Esophagus squamous epithelium (tissue), 5 donors: ENCODE results near the gene MUCL3. TPM values are rescaled to one million over a fixed set of nuclear protein-coding genes. Genes with fewer than 3 reads are reported as not detected.
"Not testable (repeated sequence)": the region's sequence is repeated elsewhere in the genome, so short reads cannot be mapped to it uniquely, and the experiment has no call there.

Source experiments
- DNase-seq: peaks from one replicate; lab custom pipeline; 2025; lab: John Stamatoyannopoulos, UW
- H3K27ac ChIP-seq, 4 donors: fragments of 200-600 bp; sonication (generic); one replicate each; pipeline ENCODE4 v1.5.1; 2016 to 2019; ENCODE audit warnings: mild to moderate bottlenecking in 1 of 4
- H3K27me3 ChIP-seq, 4 donors: fragments of 200-600 bp; sonication (generic); 1 replicate in 3 of 4; 2 replicates in 1 of 4; pipeline versions ENCODE4 v1.5.1 to v1.6.0; 2017 to 2021; ENCODE audit warnings: antibody characterized with exemption in 1 of 4
- H3K36me3 ChIP-seq, 3 donors: fragments of 200-600 bp; sonication (generic); one replicate each; pipeline ENCODE4 v1.5.1; 2016 to 2019
- H3K4me1 ChIP-seq, 3 donors: fragments of 200-600 bp; sonication (generic); one replicate each; pipeline ENCODE4 v1.5.1; 2017 to 2019
- H3K4me3 ChIP-seq, 4 donors: fragments of 200-600 bp; sonication (generic); 1 replicate in 3 of 4; 2 replicates in 1 of 4; pipeline ENCODE4 v1.5.1; 2016 to 2019; ENCODE audit warnings: mild to moderate bottlenecking in 2 of 4, moderate library complexity in 1 of 4
- H3K9me3 ChIP-seq, 3 donors: fragments of 200-600 bp; sonication (generic); one replicate each; pipeline ENCODE4 v1.5.1; 2016 to 2019
- CTCF ChIP-seq, 6 experiments: fragments of 450-650 bp in 4 of 6; fragments of 200-600 bp in 2 of 6; sonication (generic) in 2 of 6; IDR thresholded peaks; one replicate each; pipeline ENCODE4 v1.5.1; 2016 to 2019; ENCODE audit warnings: antibody characterized with exemption in 6 of 6, mild to moderate bottlenecking in 4 of 6, moderate library complexity in 4 of 6
- POLR2A ChIP-seq, 4 donors: fragments of 450-650 bp; IDR thresholded peaks; one replicate each; pipeline ENCODE4 v1.6.1; 2017; ENCODE audit warnings: antibody characterized with exemption in 4 of 4, mild to moderate bottlenecking in 4 of 4, moderate library complexity in 3 of 4
- WGBS, 2 donors: methylation state at CpG; one replicate each; pipeline ENCODE4 v1.1.5; 2018; 5-methylcytosine and 5-hydroxymethylcytosine counted together
- intact Hi-C: fragments of 100-400 bp; cut with DNase I; formaldehyde crosslinking; loops from one replicate; pipeline ENCODE4 v1.15.0; 2022
- total RNA-seq, 4 donors: library from RNA; depleted of rRNA; stranded (reverse); fragments of >200 nt; gene quantifications; one replicate each; pipeline ENCODE4 v1.1.0, GENCODE V29; 2016
- donor health status: DM: yes; HTN: yes; CAD: no.

MUCL3 gene
- total RNA-seq, 4 donors from 2014 or later = 0.21 to 8.3 (median 2.4) TPM

GRCh38 chr6:30915591-30915946 lies 25.2 kb upstream of the MUCL3 start:
- Histone ChIP-seq H3K9me3 (no peaks in the 10 kb centered on the region), H3K36me3 (peaks cover 6 to 69% (median 19%) of the 10 kb centered on the region in 3 donors), H3K4me1 (peaks cover 15 to 47% (median 25%) of the 10 kb centered on the region in 3 donors), H3K27ac (peak overlapping the region; percentile 5 to 97 (median 92)), H3K4me3 (peak overlapping the region in 2 of 4 donors; percentile 60 to 63), H3K27me3 (no peaks in the 10 kb centered on the region)
- 0 to 20% methylated on average over 1 of the region's 5 CpGs for WGBS, 2 donors
- DNase-seq = no peak
- TF ChIP-seq CTCF (IDR thresholded peaks at IDR 0.05) = peak; percentile 51 to 76 (median 60)
- no peak for TF ChIP-seq POLR2A (IDR thresholded peaks at IDR 0.05)
- intact Hi-C loops = loop anchor here (2.0 kb wide), 1 partner anchor 153 kb away; no protein-coding TSS in a partner anchor

- DNase-seq = no peak
- WGBS, 2 donors = 84 to 93% methylated on average over 4 to 7 of the region's 7 CpGs
- Histone ChIP-seq H3K4me1 (peaks cover 15 to 47% (median 25%) of the 10 kb centered on the region in 3 donors), H3K27me3 (no peaks in the 10 kb centered on the region), H3K9me3 (no peaks in the 10 kb centered on the region), H3K36me3 (peaks cover 16 to 69% (median 20%) of the 10 kb centered on the region in 3 donors), H3K4me3 (no peak overlapping the region), H3K27ac (peak overlapping the region in 2 of 4 donors; percentile 50 to 97)
- intact Hi-C loops = no loop called here
- TF ChIP-seq CTCF (IDR thresholded peaks at IDR 0.05) = no peak
- TF ChIP-seq POLR2A (IDR thresholded peaks at IDR 0.05) = no peak
Measured at GRCh38 chr6:30917041-30917440, 23.7 kb upstream of the MUCL3 start.

GRCh38 chr6:30917487-30917886 lies 23.3 kb upstream of the MUCL3 start:
- 88 to 95% methylated on average over 8 of the region's 8 CpGs for WGBS, 2 donors
- Histone ChIP-seq H3K36me3 (peaks cover 16 to 69% (median 25%) of the 10 kb centered on the region in 3 donors), H3K27me3 (no peaks in the 10 kb centered on the region), H3K27ac (peak overlapping the region in 2 of 4 donors; percentile 50 to 97), H3K4me1 (peaks cover 15 to 47% (median 25%) of the 10 kb centered on the region in 3 donors), H3K9me3 (no peaks in the 10 kb centered on the region), H3K4me3 (no peak overlapping the region)
- intact Hi-C loops = no loop called here
- no peak for DNase-seq
- TF ChIP-seq POLR2A (IDR thresholded peaks at IDR 0.05) (no peak), CTCF (IDR thresholded peaks at IDR 0.05) (no peak)

- TF ChIP-seq CTCF (IDR thresholded peaks at IDR 0.05) (no peak), POLR2A (IDR thresholded peaks at IDR 0.05) (no peak)
- Histone ChIP-seq H3K9me3 (no peaks in the 10 kb centered on the region), H3K4me3 (no peak overlapping the region), H3K36me3 (peaks cover 20 to 72% (median 33%) of the 10 kb centered on the region in 3 donors), H3K4me1 (peaks cover 8 to 36% (median 18%) of the 10 kb centered on the region in 3 donors), H3K27me3 (no peaks in the 10 kb centered on the region), H3K27ac (no peak overlapping the region)
- intact Hi-C loops = no loop called here
- no peak for DNase-seq
- WGBS, 2 donors = 92 to 94% methylated on average over 7 to 8 of the region's 8 CpGs
Measured at GRCh38 chr6:30918670-30919069, 22.1 kb upstream of the MUCL3 start.

GRCh38 chr6:30922447-30922852 lies 18.3 kb upstream of the MUCL3 start:
- no peaks in the 10 kb centered on the region for H3K27me3 ChIP-seq
- no peak overlapping the region for H3K4me3 ChIP-seq
- no peak overlapping the region for H3K27ac ChIP-seq
- TF ChIP-seq POLR2A (IDR thresholded peaks at IDR 0.05) (no peak), CTCF (IDR thresholded peaks at IDR 0.05) (peak in 1 of 6 experiments; percentile 8)
- H3K9me3 ChIP-seq = no peaks in the 10 kb centered on the region
- H3K4me1 ChIP-seq = peaks cover 0 to 13% (median 0%) of the 10 kb centered on the region in 3 donors
- peaks cover 29 to 96% (median 49%) of the 10 kb centered on the region in 3 donors for H3K36me3 ChIP-seq
- 95 to 96% methylated on average over 5 to 6 of the region's 7 CpGs for WGBS, 2 donors
- no peak for DNase-seq
- intact Hi-C loops = no loop called here

GRCh38 chr6:30924040-30924627 lies 16.6 kb upstream of the MUCL3 start:
- 100% methylated on average over 2 of the region's 9 CpGs; no CpG with 5 or more reads in 1 of the 2 donors for WGBS, 2 donors
- H3K36me3 ChIP-seq = peaks cover 29 to 79% (median 49%) of the 10 kb centered on the region in 3 donors
- intact Hi-C loops, H3K27me3 ChIP-seq, H3K4me3 ChIP-seq, DNase-seq, H3K27ac ChIP-seq, H3K9me3 ChIP-seq: not testable (repeated sequence)
- peaks cover 0 to 11% (median 0%) of the 10 kb centered on the region in 3 donors for H3K4me1 ChIP-seq
